ENCODE data around the gene WDR43.

Gene WDR43

GRCh38 chr2:28979041-28979440 is 84.6 kb downstream of the WDR43 start:
- no peak overlapping the region for H3K4me3 ChIP-seq (ENCODE audit: low read depth, low read length)
- H3K36me3 ChIP-seq: no peaks in the 10 kb centered on the region
- TF ChIP-seq CTCF (IDR thresholded peaks at IDR 0.05; ENCODE audit: low read depth, low read length): no peak
- DNase-seq: peak; percentile 43
- no peaks in the 10 kb centered on the region for H3K9me3 ChIP-seq
- peaks cover 18% of the 10 kb centered on the region for H3K4me1 ChIP-seq
- H3K27me3 ChIP-seq: no peaks in the 10 kb centered on the region

GRCh38 chr2:28979576-28980366 is 85.3 kb downstream of the WDR43 start:
- Histone ChIP-seq H3K4me3 (ENCODE audit: low read depth, low read length) (no peak overlapping the region), H3K27me3 (no peaks in the 10 kb centered on the region), H3K4me1 (peaks cover 18% of the 10 kb centered on the region), H3K9me3 (no peaks in the 10 kb centered on the region), H3K36me3 (no peaks in the 10 kb centered on the region)
- TF ChIP-seq CTCF (IDR thresholded peaks at IDR 0.05; ENCODE audit: low read depth, low read length): no peak
- DNase-seq: peak; percentile 61

GRCh38 chr2:28980368-28981015 is 86.0 kb downstream of the WDR43 start:
- Histone ChIP-seq H3K4me3 (ENCODE audit: low read depth, low read length) (no peak overlapping the region), H3K4me1 (peaks cover 18% of the 10 kb centered on the region), H3K9me3 (no peaks in the 10 kb centered on the region), H3K36me3 (no peaks in the 10 kb centered on the region), H3K27me3 (no peaks in the 10 kb centered on the region)
- no peak for TF ChIP-seq CTCF (IDR thresholded peaks at IDR 0.05; ENCODE audit: low read depth, low read length)
- DNase-seq: no peak

GRCh38 chr2:28981016-28981441 is 86.6 kb downstream of the WDR43 start, which contains the start of gene TOGARAM2:
Gene TOGARAM2, plus strand, starts transcription at chr2:28981298. Its CDS starts 13,537 bp downstream, at chr2:28994835.
- no peak within 1 kb of the TSS for H3K4me3 ChIP-seq (ENCODE audit: low read depth, low read length)
- DNase-seq: no peak

GRCh38 chr2:28981620-28982376 is 87.3 kb downstream of the WDR43 start:
- Histone ChIP-seq H3K4me1 (peaks cover 18% of the 10 kb centered on the region), H3K36me3 (no peaks in the 10 kb centered on the region), H3K9me3 (no peaks in the 10 kb centered on the region), H3K4me3 (ENCODE audit: low read depth, low read length) (no peak overlapping the region), H3K27me3 (no peaks in the 10 kb centered on the region)
- TF ChIP-seq CTCF (IDR thresholded peaks at IDR 0.05; ENCODE audit: low read depth, low read length): no peak
- DNase-seq: no peak

More at GRCh38 chr2:28981016-28981441, 86.6 kb downstream of the WDR43 start, which contains the start of gene TOGARAM2:
- Histone ChIP-seq H3K9me3 (no peaks in the 10 kb centered on the region), H3K27me3 (no peaks in the 10 kb centered on the region), H3K36me3 (no peaks in the 10 kb centered on the region), H3K4me1 (peaks cover 18% of the 10 kb centered on the region)
- TF ChIP-seq CTCF (IDR thresholded peaks at IDR 0.05; ENCODE audit: low read depth, low read length): no peak

Measured in BE2C (cell line).